Measurements from ENCODE around the gene CENPU.

GRCh38 chr4:184756399-184756798, 22.5 kb upstream of the CENPU start:
- TF ChIP-seq CTCF (IDR thresholded peaks at IDR 0.05; ENCODE audit: insufficient read depth, low read length) (no peak), REST (IDR thresholded peaks at IDR 0.05; ENCODE audit: insufficient replicate concordance, low read depth) (no peak), POLR2AphosphoS5 (IDR thresholded peaks at IDR 0.05; ENCODE audit: low read depth) (no peak), GABPA (IDR thresholded peaks at IDR 0.05; ENCODE audit: low read depth) (no peak)
